Astrocyte of the cerebellum (primary cell): ENCODE measurements around the gene NDUFS7.

Source experiments
- DNase-seq: peaks from one replicate; pipeline ENCODE4 v3.0.0-alpha.2; 2011; ENCODE audit warnings: low read depth
- H3K4me3 ChIP-seq: 2 replicates; pipeline ENCODE4 v1.5.1; 2011; ENCODE audit warnings: mild to moderate bottlenecking, low read depth, low read length, moderate library complexity
- CTCF ChIP-seq: IDR thresholded peaks from 2 replicates; pipeline ENCODE4 v1.5.1; 2012; ENCODE audit warnings: low read length, low read depth, moderate library complexity, mild to moderate bottlenecking; ENCODE audit errors: missing control alignments
- in situ Hi-C: cut with HindIII; loops from 2 replicates; pipeline ENCODE4 v1.10.0; 2017; ENCODE audit warnings: low sequenced_read_pairs

NDUFS7 gene

GRCh38 chr19:1383312-1384084, at the start of gene NDUFS7:
Gene NDUFS7, plus strand, starts transcription at chr19:1383907. Its CDS starts 20 bp downstream, at chr19:1383927.
- DNase-seq, result peak; percentile 83
- TF ChIP-seq CTCF, result no peak
- in situ Hi-C loops, result no loop called here

GRCh38 chr19:1336079-1336684, 47.5 kb upstream of the NDUFS7 start:
- in situ Hi-C loops, result no loop called here
- TF ChIP-seq CTCF, result no peak
- H3K4me3 ChIP-seq, result no peak overlapping the region
- no peak for DNase-seq

More at GRCh38 chr19:1383312-1384084, at the start of gene NDUFS7:
- peak within 1 kb of the TSS; percentile 89 for H3K4me3 ChIP-seq

- DNase-seq, result no peak
- in situ Hi-C loops, result no loop called here
- no peak for TF ChIP-seq CTCF
Measured at GRCh38 chr19:1340681-1341469, 42.8 kb upstream of the NDUFS7 start.

GRCh38 chr19:1343041-1343440, 40.7 kb upstream of the NDUFS7 start:
- H3K4me3 ChIP-seq, result no peak overlapping the region
- in situ Hi-C loops, result no loop called here
- TF ChIP-seq CTCF, result no peak
- DNase-seq, result no peak

More at GRCh38 chr19:1340681-1341469, 42.8 kb upstream of the NDUFS7 start:
- no peak overlapping the region for H3K4me3 ChIP-seq

- TF ChIP-seq CTCF, result no peak
- in situ Hi-C loops, result no loop called here
- no peak for DNase-seq
- H3K4me3 ChIP-seq, result no peak overlapping the region
Measured at GRCh38 chr19:1349211-1349610, 34.5 kb upstream of the NDUFS7 start.

GRCh38 chr19:1350867-1351266, 32.8 kb upstream of the NDUFS7 start:
- no peak for DNase-seq
- in situ Hi-C loops, result no loop called here
- no peak overlapping the region for H3K4me3 ChIP-seq
- TF ChIP-seq CTCF, result no peak
